ENCODE measurements around the gene GALNT2.
A peak's percentile ranks its signal among the peaks of the same experiment; 100 is the strongest.

The GALNT2 gene

DNA sequence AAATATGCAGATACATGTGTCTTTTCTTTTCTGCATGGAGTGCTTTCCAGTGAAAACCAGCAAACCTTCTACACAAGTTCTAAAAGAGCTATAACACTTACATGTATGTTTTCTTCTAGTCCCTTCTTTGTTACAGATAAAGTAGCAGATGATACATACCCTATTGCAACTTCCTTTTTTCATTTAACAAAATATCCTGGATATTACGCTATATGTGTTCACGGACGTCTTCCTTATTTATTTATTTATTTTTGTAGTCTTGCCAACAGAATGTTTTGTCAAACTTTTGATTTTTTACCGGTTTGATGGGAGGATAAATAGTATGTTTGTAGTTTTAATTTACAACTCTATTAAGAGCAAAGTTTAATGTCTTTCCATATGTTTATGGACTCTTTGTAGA is 5.2 kb upstream of the GALNT2 start:
- no peak overlapping the region for H3K27ac ChIP-seq
- no peak for TF ChIP-seq ZFX (IDR thresholded peaks at IDR 0.05; ENCODE audit: borderline replicate concordance)
- TF ChIP-seq, protein P1, sequence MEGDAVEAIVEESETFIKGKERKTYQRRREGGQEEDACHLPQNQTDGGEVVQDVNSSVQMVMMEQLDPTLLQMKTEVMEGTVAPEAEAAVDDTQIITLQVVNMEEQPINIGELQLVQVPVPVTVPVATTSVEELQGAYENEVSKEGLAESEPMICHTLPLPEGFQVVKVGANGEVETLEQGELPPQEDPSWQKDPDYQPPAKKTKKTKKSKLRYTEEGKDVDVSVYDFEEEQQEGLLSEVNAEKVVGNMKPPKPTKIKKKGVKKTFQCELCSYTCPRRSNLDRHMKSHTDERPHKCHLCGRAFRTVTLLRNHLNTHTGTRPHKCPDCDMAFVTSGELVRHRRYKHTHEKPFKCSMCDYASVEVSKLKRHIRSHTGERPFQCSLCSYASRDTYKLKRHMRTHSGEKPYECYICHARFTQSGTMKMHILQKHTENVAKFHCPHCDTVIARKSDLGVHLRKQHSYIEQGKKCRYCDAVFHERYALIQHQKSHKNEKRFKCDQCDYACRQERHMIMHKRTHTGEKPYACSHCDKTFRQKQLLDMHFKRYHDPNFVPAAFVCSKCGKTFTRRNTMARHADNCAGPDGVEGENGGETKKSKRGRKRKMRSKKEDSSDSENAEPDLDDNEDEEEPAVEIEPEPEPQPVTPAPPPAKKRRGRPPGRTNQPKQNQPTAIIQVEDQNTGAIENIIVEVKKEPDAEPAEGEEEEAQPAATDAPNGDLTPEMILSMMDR (IDR thresholded peaks at IDR 0.05): no peak

DNA sequence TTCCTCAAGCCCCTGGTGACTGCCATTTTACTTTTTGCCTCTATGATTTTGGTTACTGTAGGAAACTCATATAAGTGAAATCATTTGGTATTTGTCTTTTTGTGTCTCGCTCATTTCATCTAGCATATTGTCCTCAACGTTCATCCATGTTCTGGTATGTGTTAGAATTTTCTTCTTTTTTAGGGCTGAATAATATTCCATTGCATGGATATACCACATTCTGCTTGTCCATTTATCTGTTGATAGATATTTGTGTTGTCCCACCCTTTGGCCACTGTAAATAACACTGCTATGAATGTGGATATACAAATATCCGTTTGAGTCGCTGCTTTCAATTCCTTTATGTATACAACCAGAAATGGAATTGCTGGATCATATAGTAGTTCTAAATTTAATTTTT is 4.5 kb upstream of the GALNT2 start:
- no peak overlapping the region for H3K27ac ChIP-seq

DNA sequence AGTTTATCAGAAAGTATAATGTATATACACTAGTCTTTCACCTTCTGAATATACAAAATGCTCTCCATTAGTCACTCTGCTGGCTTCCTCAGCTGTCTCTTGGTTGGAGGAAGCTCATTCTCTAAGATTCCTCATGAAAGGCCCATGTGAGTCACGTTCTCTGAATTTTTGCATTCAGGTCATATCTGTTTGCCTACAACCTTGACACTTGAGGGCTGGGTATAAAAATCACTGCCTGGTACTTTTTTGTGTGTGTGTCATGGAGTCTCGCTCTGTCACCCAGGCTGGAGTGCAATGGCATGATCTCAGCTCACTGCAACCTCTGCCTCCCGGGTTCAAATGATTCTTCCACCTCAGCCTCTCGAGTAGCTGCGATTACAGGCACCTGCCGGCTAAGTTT is 2.8 kb upstream of the GALNT2 start:
- TF ChIP-seq, protein P1 (IDR thresholded peaks at IDR 0.05): no peak
- no peak for TF ChIP-seq ZFX (IDR thresholded peaks at IDR 0.05; ENCODE audit: borderline replicate concordance)
- H3K27ac ChIP-seq: no peak overlapping the region

More for the DNA sequence above, 4.5 kb upstream of the GALNT2 start:
- no peak for TF ChIP-seq ZFX (IDR thresholded peaks at IDR 0.05; ENCODE audit: borderline replicate concordance)
- TF ChIP-seq, protein P1 (IDR thresholded peaks at IDR 0.05): no peak

DNA sequence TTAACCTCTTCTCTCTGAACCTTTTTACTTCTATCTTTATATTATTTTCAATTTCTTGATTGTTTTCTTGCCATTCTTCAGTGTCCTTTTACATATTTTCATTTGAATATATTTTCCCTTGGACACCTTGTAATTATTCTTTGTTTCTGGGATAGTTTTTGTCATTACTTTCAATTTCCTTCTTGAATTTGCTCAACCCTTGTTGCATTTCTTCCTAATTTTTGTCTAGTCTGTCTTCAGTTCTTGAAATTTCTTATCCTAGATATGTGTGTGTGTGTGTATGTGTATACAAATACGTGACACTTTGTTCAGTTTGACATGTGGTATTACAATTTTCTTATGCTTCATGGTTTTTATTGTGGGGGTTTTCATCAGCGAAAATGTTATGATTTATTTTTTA is 1.9 kb upstream of the GALNT2 start:
- no peak overlapping the region for H3K27ac ChIP-seq
- no peak for TF ChIP-seq ZFX (IDR thresholded peaks at IDR 0.05; ENCODE audit: borderline replicate concordance)
- TF ChIP-seq, protein P1 (IDR thresholded peaks at IDR 0.05): no peak

DNA sequence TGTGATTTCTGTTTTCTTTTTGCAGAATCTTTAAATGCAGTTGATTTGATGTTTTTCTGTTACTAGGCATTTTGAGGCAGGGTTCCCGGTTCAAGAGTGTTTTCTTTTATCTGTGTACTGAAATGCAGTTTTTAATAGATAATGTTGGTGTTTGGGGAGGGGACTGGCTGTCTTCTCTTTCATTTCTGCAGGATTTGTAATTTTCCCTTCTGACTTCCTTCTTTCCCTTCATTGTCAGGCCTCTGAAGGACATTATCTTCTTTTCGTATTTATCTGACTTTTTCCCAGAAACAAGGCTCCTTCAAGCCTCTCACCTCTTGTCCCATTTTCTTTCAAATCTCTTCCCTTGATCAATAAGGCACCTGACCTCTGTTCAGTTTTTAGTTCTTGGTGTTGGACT is 1.5 kb upstream of the GALNT2 start:
- TF ChIP-seq, protein P1 (IDR thresholded peaks at IDR 0.05): no peak
- no peak for TF ChIP-seq ZFX (IDR thresholded peaks at IDR 0.05; ENCODE audit: borderline replicate concordance)
- peak overlapping the region; percentile 65 for H3K27ac ChIP-seq

DNA sequence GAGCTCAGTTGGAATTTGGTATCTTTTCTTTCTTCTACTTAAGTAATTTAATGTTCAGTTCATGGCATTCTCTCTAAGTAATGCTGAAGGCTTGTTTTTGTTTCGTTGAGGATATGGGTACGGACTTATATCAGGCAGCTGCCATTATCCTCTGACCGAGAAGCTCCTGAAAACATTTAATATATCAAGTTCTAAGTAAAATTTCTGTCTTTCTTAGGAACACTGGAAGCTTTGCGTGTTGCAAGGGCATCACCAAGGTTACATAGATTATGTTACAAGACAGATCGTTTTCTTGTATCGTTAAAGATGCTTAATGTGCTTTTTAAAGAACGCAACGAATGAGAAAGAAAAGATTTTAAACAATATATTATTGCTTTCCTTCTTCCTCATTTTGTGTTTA is 1.0 kb upstream of the GALNT2 start:
- H3K27ac ChIP-seq: peak overlapping the region; percentile 65
- TF ChIP-seq, protein P1 (IDR thresholded peaks at IDR 0.05): no peak
- no peak for TF ChIP-seq ZFX (IDR thresholded peaks at IDR 0.05; ENCODE audit: borderline replicate concordance)

DNA sequence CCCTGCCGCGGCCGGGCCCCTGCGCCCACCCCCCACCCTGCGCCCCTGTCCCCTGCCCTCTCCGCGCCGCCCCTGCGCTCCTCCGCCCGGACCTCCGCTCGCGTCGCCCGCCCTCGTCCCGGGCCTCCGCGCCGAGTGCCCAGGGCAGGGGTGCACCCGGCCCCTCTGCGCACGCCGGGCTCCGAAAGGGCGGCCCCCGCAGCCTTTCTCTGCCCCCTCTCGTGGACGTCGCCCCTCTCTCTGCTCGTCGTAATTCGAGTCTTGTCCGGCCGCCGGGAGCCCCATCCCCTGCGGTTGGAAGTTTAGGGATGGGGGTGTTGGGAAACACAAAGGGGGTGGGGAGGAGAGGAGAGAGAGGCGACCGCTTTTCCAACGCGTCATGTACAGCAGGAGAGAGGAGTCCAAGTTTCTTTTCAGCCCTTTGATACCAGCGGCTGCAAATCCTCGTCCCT is 407 bp downstream of the GALNT2 start:
- H3K27ac ChIP-seq: peak overlapping the region; percentile 65
- TF ChIP-seq, protein P1 (IDR thresholded peaks at IDR 0.05): 0 out of 2 replicates have a peak, but pooled peaks have one; percentile 2
- no peak for TF ChIP-seq ZFX (IDR thresholded peaks at IDR 0.05; ENCODE audit: borderline replicate concordance)
